ENCODE data around the gene RIC8A. TPM values are rescaled to one million over a fixed set of nuclear protein-coding genes. Genes with fewer than 3 reads are reported as not detected.
"Not testable (repeated sequence)": the region's sequence is repeated elsewhere in the genome, so short reads cannot be mapped to it uniquely, and the experiment has no call there.

Gene RIC8A
- 205 and 220 TPM in 2 replicates for total RNA-seq (2014; rRNA removed; shearing (Covaris generic))
- 102 TPM in 2 replicates for polyA plus RNA-seq (2015; cell fraction: cytosol; rRNA removed)
- polyA plus RNA-seq (2015; cell fraction: nucleus; rRNA removed) = 132 and 140 TPM in 2 replicates

DNA sequence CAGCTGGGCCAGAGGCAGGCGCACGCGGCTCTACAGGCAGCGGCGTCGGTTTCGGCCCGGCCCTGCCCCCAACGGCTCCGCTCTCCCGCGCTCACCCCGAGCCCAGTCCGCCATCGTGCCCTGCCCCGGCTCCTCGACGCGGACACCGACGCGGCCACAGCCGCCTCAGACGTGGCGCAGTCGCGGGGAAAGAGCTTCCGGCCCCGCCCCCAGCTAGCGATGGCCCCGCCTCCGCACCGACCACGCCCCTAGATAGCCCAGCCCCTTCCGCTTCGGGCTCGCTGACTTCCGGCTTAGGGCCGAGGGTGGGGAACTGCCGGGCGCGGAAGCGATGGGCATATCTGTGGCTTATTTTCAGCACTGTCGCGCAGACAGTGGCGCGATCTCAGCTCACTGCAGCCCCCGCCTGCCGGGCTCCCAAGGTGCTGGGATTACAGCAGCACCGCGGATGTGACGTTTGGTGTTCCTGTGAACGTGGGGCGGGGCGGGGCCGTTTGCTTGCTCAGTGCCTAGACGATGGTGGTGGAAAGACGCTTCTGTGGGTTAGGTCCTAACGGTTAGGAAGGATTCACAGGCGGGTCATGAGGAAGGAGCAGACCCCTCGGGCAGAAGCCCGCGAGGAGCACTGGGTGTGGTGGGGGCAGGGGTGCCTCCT is at the start of gene RIC8A, which contains the start of gene BET1L:
RIC8A (plus strand) TSS at position 501 of the 655 bp plus-strand sequence. CDS start 1,147 bp downstream, outside the sequence.
BET1L (minus strand) TSS at position 192 of the 655 bp plus-strand sequence; CDS start at position 114, 78 bp downstream.
- peak; percentile 99 for DNase-seq (ENCODE audit: low read depth)

GRCh38 chr11:180242-180641 is 27.3 kb upstream of the RIC8A start:
- not testable (repeated sequence) for DNase-seq (ENCODE audit: low read depth)

DNA sequence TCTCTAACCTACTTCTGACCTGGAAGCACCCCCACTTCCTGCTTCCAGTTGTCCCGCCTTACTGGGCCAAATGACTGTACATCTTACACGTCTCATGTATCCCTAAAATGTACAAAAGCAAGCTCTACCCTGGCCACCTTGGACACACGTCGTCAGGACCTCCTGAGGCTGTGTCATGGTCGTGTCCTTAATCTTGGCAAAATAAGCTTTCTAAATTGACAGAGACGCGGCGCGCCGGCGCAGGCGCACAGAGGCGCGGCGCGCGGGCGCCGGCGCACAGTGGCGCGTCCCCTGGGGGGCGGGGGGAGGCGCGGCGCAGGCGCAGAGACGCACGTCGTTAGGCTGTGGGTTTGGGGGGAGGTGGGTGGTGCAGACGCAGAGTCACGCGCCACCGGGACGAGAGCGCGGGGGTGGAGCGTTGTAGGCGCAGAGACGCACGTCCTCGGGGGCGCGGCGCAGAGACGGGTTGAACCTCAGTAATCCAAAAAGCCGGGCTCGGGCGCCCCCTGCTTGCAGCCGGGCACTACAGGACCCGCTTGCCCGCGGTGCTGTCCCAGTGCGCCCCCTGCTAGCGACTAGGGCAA is 18.2 kb upstream of the RIC8A start:
- DNase-seq (ENCODE audit: low read depth) = not testable (repeated sequence)

GRCh38 chr11:189843-190311 is 17.6 kb upstream of the RIC8A start:
- not testable (repeated sequence) for DNase-seq (ENCODE audit: low read depth)

DNA sequence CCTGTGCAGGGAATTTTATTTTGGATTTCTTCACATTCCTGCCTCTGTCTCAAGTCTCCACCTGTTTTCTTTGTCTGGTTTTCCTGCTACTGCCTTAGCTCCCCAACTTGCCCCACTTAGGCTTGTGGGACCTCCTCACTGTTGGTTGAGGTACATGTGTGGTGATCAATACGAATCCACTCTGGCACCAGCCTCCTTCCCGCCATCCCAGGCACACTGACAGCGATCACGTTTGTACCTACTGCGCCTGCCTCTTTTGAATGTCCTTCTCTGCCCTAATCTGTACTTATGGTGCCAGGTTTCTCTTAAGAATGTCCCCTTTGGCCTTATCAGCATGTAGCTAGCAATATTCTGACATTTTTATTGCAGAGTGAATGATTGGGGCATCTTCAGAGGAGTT is 17.0 kb upstream of the RIC8A start:
- DNase-seq (ENCODE audit: low read depth) = not testable (repeated sequence)

DNA sequence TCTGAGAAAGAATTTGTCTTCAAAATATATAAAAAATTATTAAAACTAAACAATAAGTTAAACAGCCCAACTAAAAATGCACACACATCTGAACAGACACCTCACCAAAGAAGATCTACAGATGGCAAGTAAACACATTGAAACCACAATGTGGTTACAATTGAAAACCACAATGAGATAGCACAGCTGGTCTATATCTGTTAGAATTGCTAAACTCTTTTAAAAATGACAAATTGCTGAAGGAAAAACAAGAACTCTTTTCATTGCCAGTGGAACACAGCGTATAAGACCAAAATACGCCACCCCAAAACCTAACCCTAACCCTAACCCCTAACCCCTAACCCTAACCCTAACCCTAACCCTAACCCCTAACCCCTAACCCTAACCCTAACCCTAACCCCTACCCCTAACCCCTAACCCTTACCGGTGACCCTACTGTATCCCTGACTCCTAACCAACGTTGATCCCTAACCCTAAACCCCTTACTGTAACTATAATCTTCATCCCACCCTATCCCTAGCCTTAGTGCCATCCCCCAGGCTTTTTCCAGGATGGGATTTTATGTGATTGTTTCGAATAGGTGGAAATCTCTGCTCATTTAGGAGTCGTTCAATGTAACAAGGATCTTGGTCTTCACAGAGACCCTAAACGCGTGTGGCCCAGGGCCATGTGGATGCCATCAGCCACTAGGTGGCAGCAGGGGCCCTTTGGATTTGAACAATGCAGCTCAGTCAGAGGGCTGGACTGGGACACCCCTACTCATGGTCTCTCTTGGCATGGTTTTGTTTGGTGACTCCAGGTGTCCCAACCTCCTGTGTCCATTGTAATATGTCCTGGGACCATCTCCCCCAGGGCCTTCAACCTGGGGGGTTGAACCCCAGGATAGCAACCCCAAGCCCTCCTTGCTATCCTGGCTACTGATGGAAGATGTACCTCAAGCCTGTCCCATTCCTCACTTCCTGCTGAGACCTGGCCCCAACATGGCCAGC is 15.7 kb upstream of the RIC8A start:
- DNase-seq (ENCODE audit: low read depth) = not testable (repeated sequence)

DNA sequence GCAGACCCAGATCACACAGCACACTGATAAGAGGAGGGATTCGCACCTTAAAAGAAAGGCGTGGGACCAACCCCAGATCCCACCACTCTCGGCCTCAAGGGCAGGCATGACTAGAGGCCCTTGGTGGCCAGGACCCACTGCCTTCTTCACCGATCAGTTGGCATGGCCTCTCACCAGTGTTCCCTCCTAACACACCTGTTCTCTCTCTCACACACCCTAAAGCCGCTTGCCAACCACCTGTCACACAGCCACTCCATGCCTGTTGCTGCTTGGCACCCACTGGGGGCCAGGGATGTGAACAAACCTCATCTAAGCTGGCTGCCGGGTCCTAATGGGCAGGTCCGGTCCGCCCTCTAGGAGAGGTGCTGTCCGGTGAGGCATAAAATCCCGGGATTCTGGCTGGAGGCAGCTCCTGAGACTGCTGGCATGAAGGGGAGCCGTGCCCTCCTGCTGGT is 14.8 kb upstream of the RIC8A start, which contains the start of gene SCGB1C1:
SCGB1C1 (plus strand) TSS at position 405 of the 455 bp plus-strand sequence; CDS start at position 427, 22 bp downstream.
- DNase-seq (ENCODE audit: low read depth) = not testable (repeated sequence)

DNA sequence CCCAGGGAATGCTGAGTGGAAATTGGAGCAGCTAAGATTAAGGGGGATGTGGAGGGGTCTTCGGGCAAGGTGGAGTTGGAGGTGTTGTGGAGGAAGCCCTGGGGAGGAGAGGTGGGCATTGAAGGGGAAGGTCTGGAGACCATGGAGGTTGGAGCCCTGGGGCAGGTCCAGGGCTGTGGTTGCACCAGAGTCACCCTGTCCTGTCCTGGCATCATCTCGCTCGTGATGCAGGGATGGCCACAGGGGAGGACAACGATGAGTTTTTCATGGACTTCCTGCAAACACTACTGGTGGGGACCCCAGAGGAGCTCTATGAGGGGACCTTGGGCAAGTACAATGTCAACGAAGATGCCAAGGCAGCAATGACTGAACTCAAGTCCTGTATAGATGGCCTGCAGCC is 14.0 kb upstream of the RIC8A start:
- DNase-seq (ENCODE audit: low read depth) = not testable (repeated sequence)

- DNase-seq (ENCODE audit: low read depth) = no peak
Observed at GRCh38 chr11:196786-197731, 10.4 kb upstream of the RIC8A start.

DNA sequence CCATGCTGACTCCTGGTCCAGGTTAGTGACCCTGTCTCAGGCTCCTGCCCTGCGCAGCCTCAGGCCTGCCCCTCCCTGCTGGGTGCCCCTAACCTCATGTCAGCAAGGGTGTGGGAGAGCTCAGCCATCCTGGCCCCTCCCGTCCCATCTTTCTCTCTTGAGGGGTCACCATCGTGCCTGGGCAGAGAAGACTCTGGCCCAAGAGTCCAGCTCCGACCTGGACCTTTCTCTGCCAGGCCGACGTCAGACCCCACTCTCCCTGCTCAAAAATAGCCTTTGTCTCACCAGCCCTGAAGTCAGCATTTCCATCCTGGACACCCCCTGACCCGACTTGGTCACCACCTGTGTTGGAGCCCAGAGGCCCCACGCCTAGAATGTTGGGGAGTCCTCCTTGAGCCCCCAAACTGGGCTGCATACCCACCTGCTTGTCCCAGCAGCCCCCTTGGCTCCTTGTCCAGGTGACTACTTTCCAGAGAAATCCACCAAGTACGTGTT is 9.7 kb upstream of the RIC8A start:
- DNase-seq (ENCODE audit: low read depth) = no peak

DNA sequence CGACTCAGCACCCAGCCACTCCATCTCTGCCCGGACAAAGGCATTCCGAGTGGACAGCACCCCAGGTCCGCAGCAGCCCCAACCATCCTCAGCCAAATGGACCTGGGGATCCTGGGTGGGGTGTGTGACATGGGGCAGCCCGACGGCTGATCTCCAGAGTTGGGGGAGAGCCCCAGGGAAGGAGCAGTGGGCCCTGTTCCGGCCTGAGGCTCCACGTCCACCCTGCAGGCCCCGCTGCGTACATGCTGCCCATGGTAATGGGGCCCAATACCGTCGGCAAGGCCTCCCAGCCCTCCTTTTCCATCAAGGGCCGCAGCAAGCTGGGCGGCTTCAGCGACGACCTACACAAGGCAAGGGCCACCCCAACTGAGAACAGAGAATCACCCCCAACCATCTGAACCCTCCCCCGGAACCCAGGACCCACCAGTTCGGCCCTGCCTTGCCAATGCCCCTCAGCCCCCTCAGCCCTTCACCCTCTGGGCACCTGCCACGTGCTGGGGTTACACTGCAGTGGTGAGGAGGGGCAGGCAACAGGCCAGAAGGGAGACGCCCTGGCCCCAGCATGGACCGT is 9.2 kb upstream of the RIC8A start:
- DNase-seq (ENCODE audit: low read depth) = no peak

DNA sequence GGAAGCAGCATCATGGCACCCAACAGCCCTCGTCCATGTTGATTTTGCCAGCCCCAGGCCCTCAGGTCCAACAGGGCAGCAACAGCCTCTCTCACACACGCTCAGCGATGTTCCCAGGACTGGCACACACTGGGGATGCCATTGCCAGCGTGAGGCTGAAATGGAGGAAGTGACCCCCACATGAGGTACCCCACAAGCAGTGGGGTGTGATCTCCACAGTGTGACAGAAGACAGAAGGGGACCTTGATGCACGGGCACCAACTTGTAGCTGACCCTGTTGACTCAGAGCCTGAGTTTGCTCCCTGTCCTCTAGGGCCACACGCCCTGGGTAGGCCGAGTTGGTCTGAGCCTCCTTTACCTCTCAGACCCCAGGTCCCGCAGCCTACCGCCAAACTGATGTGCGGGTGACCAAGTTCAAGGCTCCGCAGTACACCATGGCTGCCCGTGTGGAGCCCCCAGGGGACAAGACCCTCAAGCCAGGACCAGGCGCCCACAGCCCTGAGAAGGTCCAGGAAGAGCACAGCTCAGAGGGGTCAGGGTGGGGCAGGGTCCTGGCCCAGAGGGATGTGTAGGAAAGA is 8.4 kb upstream of the RIC8A start:
- DNase-seq (ENCODE audit: low read depth) = no peak

DNA sequence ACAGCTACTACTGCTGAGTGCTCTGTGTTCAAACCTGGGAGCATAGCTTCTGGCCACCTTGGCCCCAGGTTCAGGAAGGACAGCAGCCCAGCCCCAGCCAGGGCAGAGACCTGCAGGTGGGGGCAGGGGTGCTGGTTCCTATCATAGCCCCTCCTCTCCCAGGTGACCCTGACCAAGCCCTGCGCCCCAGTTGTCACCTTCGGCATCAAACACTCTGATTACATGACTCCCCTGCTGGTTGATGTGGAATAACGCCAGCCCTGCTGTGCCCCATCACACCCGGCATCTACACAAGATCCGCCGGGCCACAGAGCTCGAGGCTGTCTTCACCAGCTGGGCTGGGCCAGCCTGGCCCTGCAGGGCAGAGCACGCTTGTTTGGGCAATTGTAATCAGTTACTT is 7.7 kb upstream of the RIC8A start:
- no peak for DNase-seq (ENCODE audit: low read depth)

- no peak for DNase-seq (ENCODE audit: low read depth)
Observed at GRCh38 chr11:200224-201003, 7.1 kb upstream of the RIC8A start.

DNA sequence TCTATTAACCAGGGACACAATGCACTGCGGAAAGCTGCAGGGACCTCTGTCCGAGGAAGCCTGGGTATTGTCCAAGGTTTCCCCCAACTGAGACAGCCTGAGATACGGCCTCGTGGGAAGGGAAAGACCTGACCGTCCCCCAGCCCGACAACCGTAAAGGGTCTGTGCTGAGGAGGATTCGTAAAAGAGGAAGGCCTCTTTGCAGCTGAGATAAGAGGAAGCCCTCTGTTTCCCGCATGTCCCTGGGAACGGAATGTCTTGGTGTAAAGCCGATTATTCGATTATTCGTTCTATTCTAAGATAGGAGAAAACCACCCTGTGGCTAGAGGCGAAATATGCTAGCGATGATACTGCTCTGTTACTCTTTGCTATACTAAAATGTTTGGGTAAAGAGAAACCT is 5.5 kb upstream of the RIC8A start:
- no peak for DNase-seq (ENCODE audit: low read depth)

GRCh38 chr11:202490-202889 is 5.0 kb upstream of the RIC8A start:
- no peak for DNase-seq (ENCODE audit: low read depth)

DNA sequence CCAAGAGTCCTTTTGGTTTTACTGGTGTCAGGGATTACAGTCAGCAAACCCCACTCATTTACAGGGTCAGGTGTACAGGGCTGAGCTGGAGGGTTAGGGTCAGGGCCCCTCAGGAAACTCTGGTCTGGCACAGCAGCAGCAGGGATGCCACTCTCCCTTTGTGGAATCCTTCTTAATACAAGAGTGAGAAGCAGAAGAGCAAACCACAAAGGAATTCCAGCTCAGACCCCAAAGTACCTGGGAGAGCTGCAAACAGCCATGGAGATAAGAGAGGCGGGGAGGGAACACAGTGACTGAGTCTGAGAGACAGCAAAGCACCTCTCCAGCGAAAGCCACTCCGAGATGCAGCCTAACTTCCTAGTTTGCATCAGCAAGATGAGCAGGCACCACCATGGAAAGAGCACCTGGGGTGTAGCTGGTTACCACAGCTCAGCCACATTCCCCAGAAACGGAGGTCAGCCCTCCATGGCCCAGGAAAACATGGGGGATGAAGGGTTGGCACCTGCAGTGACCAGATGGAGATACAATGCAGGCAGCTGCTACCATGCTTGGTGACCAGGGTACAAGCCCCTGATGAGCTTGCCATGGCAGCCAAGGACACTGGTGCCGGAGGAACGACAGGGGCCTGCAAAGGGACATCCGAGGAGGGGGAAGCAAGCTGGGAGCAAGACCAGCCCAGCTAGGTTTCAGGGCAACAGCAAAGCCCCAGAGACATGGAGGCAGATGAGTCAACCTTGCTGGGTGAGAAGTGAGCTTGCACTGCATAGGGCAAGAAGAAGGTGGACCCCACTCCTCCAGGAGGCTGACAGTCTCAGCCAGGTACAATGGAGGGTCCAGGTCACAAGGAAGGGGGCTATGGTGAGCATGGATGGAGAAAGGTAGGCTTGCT is 4.2 kb upstream of the RIC8A start:
- no peak for DNase-seq (ENCODE audit: low read depth)

All from HT1080 (cell line).